ENCODE data around the gene CORO2B. TPM values are rescaled to one million over a fixed set of nuclear protein-coding genes. Genes with fewer than 3 reads are reported as not detected.

The CORO2B gene
- polyA plus RNA-seq, 3 donors: 0.03 TPM; not detected in 2

- H3K27ac ChIP-seq (ENCODE audit: low read depth in 1 of 2, low read length in 2 of 2): no peak overlapping the region
- H3K36me3 Mint-ChIP-seq: no peaks in the 10 kb centered on the region
- H3K79me2 ChIP-seq (ENCODE audit: insufficient read depth, low read length): no peaks in the 10 kb centered on the region
- H3K4me3 Mint-ChIP-seq: no peak overlapping the region
- no peak for TF ChIP-seq CTCF (IDR thresholded peaks at IDR 0.05)
- H3K27ac Mint-ChIP-seq: no peak overlapping the region
- no peaks in the 10 kb centered on the region for H3K36me3 ChIP-seq (replicated peaks in 1 of 2; ENCODE audit: control insufficient read depth in 1 of 2, insufficient read depth in 2 of 2, low read length in 2 of 2)
- peaks cover 5% of the 10 kb centered on the region for H3K4me1 Mint-ChIP-seq
- no peak for DNase-seq
- WGBS (ENCODE audit: insufficient coverage): 97% methylated on average over 9 of the region's 12 CpGs
- intact Hi-C loops (cut with micrococcal nuclease): no loop called here
- no peak overlapping the region for H3K4me2 ChIP-seq (replicated peaks; ENCODE audit: extremely low read depth, low read length, poor library complexity, severe bottlenecking)
- H4K20me1 ChIP-seq (ENCODE audit: insufficient read depth, low read length): no peaks in the 10 kb centered on the region
- no peaks in the 10 kb centered on the region for H3K4me1 ChIP-seq (ENCODE audit: control insufficient read depth in 1 of 2, insufficient read depth in 2 of 2, low read length in 2 of 2)
- no peaks in the 10 kb centered on the region for H3K9me3 ChIP-seq (replicated peaks in 1 of 2; ENCODE audit: control insufficient read depth in 1 of 2, insufficient read depth in 1 of 2, low read length in 2 of 2)
- H3K27me3 Mint-ChIP-seq (ENCODE audit: low read depth in 3 of 3): peaks cover 0 to 3% (median 2%) of the 10 kb centered on the region in 3 donors
- H2AFZ ChIP-seq (ENCODE audit: insufficient read depth, low read depth, low read length, poor library complexity, severe bottlenecking): no peak overlapping the region
- peaks cover 0 to 3% (median 0%) of the 10 kb centered on the region in 7 donors for H3K9me3 Mint-ChIP-seq
- H3K4me3 ChIP-seq (replicated peaks in 1 of 3; ENCODE audit: low read depth in 2 of 3, low read length in 3 of 3): no peak overlapping the region
- no peaks in the 10 kb centered on the region for H3K27me3 ChIP-seq (ENCODE audit: control insufficient read depth in 2 of 2, insufficient read depth in 2 of 2, low read length in 2 of 2)
- H3K9ac ChIP-seq (ENCODE audit: insufficient read depth, low read length, poor library complexity, severe bottlenecking): no peak overlapping the region
Observed at GRCh38 chr15:68718468-68718867, 139.7 kb downstream of the CORO2B start.

GRCh38 chr15:68719051-68719450 is 140.3 kb downstream of the CORO2B start:
- Histone ChIP-seq H3K4me2 (replicated peaks; ENCODE audit: extremely low read depth, low read length, poor library complexity, severe bottlenecking) (no peak overlapping the region), H2AFZ (ENCODE audit: insufficient read depth, low read depth, low read length, poor library complexity, severe bottlenecking) (no peak overlapping the region), H3K9me3 (replicated peaks in 1 of 2; ENCODE audit: control insufficient read depth in 1 of 2, insufficient read depth in 1 of 2, low read length in 2 of 2) (no peaks in the 10 kb centered on the region), H3K4me3 (replicated peaks in 1 of 3; ENCODE audit: low read depth in 2 of 3, low read length in 3 of 3) (no peak overlapping the region), H4K20me1 (ENCODE audit: insufficient read depth, low read length) (no peaks in the 10 kb centered on the region), H3K36me3 (replicated peaks in 1 of 2; ENCODE audit: control insufficient read depth in 1 of 2, insufficient read depth in 2 of 2, low read length in 2 of 2) (no peaks in the 10 kb centered on the region), H3K9ac (ENCODE audit: insufficient read depth, low read length, poor library complexity, severe bottlenecking) (no peak overlapping the region), H3K79me2 (ENCODE audit: insufficient read depth, low read length) (no peaks in the 10 kb centered on the region), H3K27ac (ENCODE audit: low read depth in 1 of 2, low read length in 2 of 2) (no peak overlapping the region), H3K27me3 (ENCODE audit: control insufficient read depth in 2 of 2, insufficient read depth in 2 of 2, low read length in 2 of 2) (no peaks in the 10 kb centered on the region), H3K4me1 (ENCODE audit: control insufficient read depth in 1 of 2, insufficient read depth in 2 of 2, low read length in 2 of 2) (no peaks in the 10 kb centered on the region)
- H3K9me3 Mint-ChIP-seq: peaks cover 0 to 3% (median 0%) of the 10 kb centered on the region in 7 donors
- peaks cover 0 to 3% (median 2%) of the 10 kb centered on the region in 3 donors for H3K27me3 Mint-ChIP-seq (ENCODE audit: low read depth in 3 of 3)
- intact Hi-C loops (cut with micrococcal nuclease): no loop called here
- WGBS (ENCODE audit: insufficient coverage): 93% methylated on average over 5 of the region's 9 CpGs
- no peak overlapping the region for H3K4me3 Mint-ChIP-seq
- peaks cover 5% of the 10 kb centered on the region for H3K4me1 Mint-ChIP-seq
- no peaks in the 10 kb centered on the region for H3K36me3 Mint-ChIP-seq
- DNase-seq: no peak
- no peak overlapping the region for H3K27ac Mint-ChIP-seq
- no peak for TF ChIP-seq CTCF (IDR thresholded peaks at IDR 0.05)

Data from CD14-positive monocyte (primary cell).